Measurements from ENCODE around the gene FAM124A. TPM values are rescaled to one million over a fixed set of nuclear protein-coding genes. Genes with fewer than 3 reads are reported as not detected.

FAM124A gene
- total RNA-seq, 1 donor from 2014 or later: 3.7 TPM

GRCh38 chr13:51235186-51235585, 13.0 kb downstream of the FAM124A start:
- no peak overlapping the region for H3K4me3 Mint-ChIP-seq
- H3K27me3 Mint-ChIP-seq (ENCODE audit: low read depth): no peaks in the 10 kb centered on the region
- no peaks in the 10 kb centered on the region for H3K4me1 Mint-ChIP-seq
- TF ChIP-seq, protein P1, sequence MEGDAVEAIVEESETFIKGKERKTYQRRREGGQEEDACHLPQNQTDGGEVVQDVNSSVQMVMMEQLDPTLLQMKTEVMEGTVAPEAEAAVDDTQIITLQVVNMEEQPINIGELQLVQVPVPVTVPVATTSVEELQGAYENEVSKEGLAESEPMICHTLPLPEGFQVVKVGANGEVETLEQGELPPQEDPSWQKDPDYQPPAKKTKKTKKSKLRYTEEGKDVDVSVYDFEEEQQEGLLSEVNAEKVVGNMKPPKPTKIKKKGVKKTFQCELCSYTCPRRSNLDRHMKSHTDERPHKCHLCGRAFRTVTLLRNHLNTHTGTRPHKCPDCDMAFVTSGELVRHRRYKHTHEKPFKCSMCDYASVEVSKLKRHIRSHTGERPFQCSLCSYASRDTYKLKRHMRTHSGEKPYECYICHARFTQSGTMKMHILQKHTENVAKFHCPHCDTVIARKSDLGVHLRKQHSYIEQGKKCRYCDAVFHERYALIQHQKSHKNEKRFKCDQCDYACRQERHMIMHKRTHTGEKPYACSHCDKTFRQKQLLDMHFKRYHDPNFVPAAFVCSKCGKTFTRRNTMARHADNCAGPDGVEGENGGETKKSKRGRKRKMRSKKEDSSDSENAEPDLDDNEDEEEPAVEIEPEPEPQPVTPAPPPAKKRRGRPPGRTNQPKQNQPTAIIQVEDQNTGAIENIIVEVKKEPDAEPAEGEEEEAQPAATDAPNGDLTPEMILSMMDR (conservative IDR thresholded peaks at IDR 0.05): no peak
- no peak overlapping the region for H3K27ac Mint-ChIP-seq (ENCODE audit: unreplicated experiment)
- H3K9me3 Mint-ChIP-seq: no peaks in the 10 kb centered on the region
- DNase-seq (ENCODE audit: low read depth, low spot score): no peak
- no peaks in the 10 kb centered on the region for H3K36me3 Mint-ChIP-seq (ENCODE audit: low read depth)

GRCh38 chr13:51235756-51236490, 13.7 kb downstream of the FAM124A start:
- H3K4me3 Mint-ChIP-seq: no peak overlapping the region
- DNase-seq (ENCODE audit: low read depth, low spot score): no peak
- H3K36me3 Mint-ChIP-seq (ENCODE audit: low read depth): peaks cover 1% of the 10 kb centered on the region
- no peak overlapping the region for H3K27ac Mint-ChIP-seq (ENCODE audit: unreplicated experiment)
- H3K9me3 Mint-ChIP-seq: no peaks in the 10 kb centered on the region
- TF ChIP-seq, protein P1 (conservative IDR thresholded peaks at IDR 0.05): no peak
- no peaks in the 10 kb centered on the region for H3K4me1 Mint-ChIP-seq
- H3K27me3 Mint-ChIP-seq (ENCODE audit: low read depth): no peaks in the 10 kb centered on the region

GRCh38 chr13:51236491-51236792, 14.2 kb downstream of the FAM124A start:
- Mint-ChIP-seq H3K27me3 (ENCODE audit: low read depth) (peaks cover 2% of the 10 kb centered on the region), H3K4me1 (no peaks in the 10 kb centered on the region), H3K9me3 (no peaks in the 10 kb centered on the region), H3K4me3 (no peak overlapping the region), H3K36me3 (ENCODE audit: low read depth) (peaks cover 5% of the 10 kb centered on the region), H3K27ac (ENCODE audit: unreplicated experiment) (no peak overlapping the region)
- TF ChIP-seq, protein P1 (conservative IDR thresholded peaks at IDR 0.05): no peak
- no peak for DNase-seq (ENCODE audit: low read depth, low spot score)

DNA sequence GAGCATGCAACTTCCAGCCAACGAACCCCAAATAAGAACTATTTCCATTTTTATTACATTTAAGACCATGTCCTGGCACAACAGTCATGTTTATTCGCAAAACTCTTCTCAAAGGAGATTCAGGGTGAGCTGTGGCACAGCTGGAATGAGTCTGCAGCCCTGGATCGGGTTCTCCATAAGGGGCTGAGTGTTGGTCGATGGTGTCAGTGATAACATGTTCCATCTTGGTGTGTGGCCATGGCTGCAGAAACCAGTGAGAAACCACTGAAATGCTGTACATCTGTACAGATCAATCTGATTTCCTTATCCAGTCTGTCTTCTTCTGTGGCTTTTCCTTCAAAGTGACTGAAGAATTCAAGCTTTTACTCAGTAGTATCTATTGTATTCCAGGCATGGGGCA, 15.2 kb downstream of the FAM124A start:
- Mint-ChIP-seq H3K9me3 (no peaks in the 10 kb centered on the region), H3K27me3 (ENCODE audit: low read depth) (peaks cover 2% of the 10 kb centered on the region), H3K4me3 (no peak overlapping the region), H3K4me1 (peaks cover 9% of the 10 kb centered on the region), H3K27ac (ENCODE audit: unreplicated experiment) (no peak overlapping the region), H3K36me3 (ENCODE audit: low read depth) (peaks cover 5% of the 10 kb centered on the region)
- no peak for DNase-seq (ENCODE audit: low read depth, low spot score)
- TF ChIP-seq, protein P1 (conservative IDR thresholded peaks at IDR 0.05): no peak

DNA sequence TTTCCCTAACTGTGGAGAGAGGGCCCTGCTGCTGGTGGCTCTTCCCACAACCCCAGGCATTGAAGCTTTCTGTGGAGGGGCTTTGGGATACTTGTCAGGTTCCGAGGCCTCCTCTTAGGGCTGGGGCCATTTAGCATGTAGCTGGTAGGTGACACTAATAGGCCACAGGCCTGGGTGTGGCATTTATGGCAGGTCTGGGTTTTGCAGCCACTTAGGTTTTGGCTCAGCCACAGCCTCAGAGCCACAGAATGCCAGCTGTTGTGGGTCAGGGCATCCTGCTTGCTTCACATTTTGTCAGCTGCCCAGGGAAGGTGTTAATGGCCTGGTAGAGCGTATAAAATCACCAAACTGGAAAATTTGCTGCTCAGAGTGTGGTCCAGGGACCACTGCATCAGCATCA, 15.7 kb downstream of the FAM124A start:
- no peak for DNase-seq (ENCODE audit: low read depth, low spot score)
- peaks cover 2% of the 10 kb centered on the region for H3K27me3 Mint-ChIP-seq (ENCODE audit: low read depth)
- H3K27ac Mint-ChIP-seq (ENCODE audit: unreplicated experiment): no peak overlapping the region
- H3K9me3 Mint-ChIP-seq: no peaks in the 10 kb centered on the region
- TF ChIP-seq, protein P1 (conservative IDR thresholded peaks at IDR 0.05): no peak
- no peak overlapping the region for H3K4me3 Mint-ChIP-seq
- H3K36me3 Mint-ChIP-seq (ENCODE audit: low read depth): peaks cover 5% of the 10 kb centered on the region
- peaks cover 14% of the 10 kb centered on the region for H3K4me1 Mint-ChIP-seq
